H54 (cell line): ENCODE measurements around the gene AP2M1.

Source experiments
- DNase-seq: peaks from one replicate; pipeline ENCODE4 v3.0.0; 2011; ENCODE audit warnings: low spot score, mixed read lengths; ENCODE audit not compliant: insufficient read length
- FAIRE-seq: peaks from 3 replicates; lab custom pipeline; 2011; peaks lifted over from hg19 to GRCh38; lab: Jason Lieb, UNC
- POLR2A ChIP-seq: IDR thresholded peaks from 2 replicates; pipeline ENCODE4 v1.6.1; 2011; ENCODE audit warnings: low read depth, mild to moderate bottlenecking, low read length

Gene AP2M1

GRCh38 chr3:184166671-184167070 lies 8.0 kb upstream of the AP2M1 start:
- FAIRE-seq (no peak), DNase-seq (no peak)
- TF ChIP-seq POLR2A: no peak

GRCh38 chr3:184167786-184168185 lies 6.9 kb upstream of the AP2M1 start:
- FAIRE-seq (no peak), DNase-seq (no peak)
- TF ChIP-seq POLR2A: no peak

- FAIRE-seq (peak; percentile 43), DNase-seq (peak; percentile 98)
- TF ChIP-seq POLR2A: no peak
These were observed 6.1 kb upstream of the AP2M1 start for GRCh38 chr3:184168363-184169120.

- no peak for TF ChIP-seq POLR2A
- no peak for DNase-seq
- FAIRE-seq: no peak
These were observed 4.5 kb upstream of the AP2M1 start for GRCh38 chr3:184169896-184170875.

DNA sequence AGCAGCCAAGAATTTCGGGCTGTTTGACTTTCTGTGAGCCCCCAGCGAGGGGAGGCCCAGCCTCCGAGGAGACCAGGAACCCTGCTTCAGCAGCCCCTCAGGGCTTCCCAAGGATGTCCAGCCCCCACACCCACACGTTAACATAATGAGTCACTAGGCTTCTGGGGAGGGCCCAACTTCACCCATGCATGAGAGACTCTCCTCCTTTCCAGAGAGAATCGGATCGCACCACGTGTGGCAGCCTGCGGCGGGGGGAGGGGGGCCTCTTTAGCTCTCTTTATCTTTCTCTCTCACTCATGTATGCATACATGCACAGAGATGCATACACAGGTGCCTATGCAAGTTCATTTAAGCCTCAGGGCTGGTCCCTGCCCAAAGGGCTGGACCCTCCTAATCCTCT lies 3.1 kb upstream of the AP2M1 start:
- FAIRE-seq (no peak), DNase-seq (peak; percentile 75)
- TF ChIP-seq POLR2A: no peak

DNA sequence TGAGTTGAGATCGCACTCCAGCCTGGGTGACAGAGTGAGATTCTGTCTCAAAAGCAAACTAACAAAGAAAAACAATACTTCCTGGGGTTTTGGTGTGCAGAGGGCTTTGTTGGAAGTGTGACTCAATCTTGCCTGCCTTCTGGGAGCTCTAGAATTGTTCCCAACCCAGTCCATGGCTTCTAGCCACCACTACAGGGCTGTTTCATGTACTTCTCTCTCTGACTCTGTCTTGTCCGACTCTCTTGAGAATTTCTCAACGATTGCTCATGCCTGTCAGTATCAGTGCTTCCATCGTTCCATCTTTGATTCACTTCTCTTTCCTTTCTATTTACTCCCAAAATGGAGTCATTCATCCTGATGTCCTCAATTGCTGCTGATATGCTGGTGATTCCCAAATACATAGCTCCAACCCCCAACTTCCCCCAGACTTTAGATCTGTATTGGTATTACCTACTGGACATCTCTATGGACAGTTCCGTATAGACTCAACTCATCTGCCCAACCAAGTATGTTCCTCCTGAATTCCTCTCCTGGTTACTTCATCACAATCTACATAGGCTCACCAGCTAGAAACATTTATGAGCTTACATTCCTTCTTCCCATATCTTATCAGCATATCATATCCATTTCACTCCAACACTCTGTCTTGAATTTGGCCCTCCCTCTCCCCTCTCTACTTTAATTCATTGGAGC lies 1.8 kb upstream of the AP2M1 start:
- TF ChIP-seq POLR2A: no peak
- DNase-seq: peak; percentile 51
- FAIRE-seq: no peak

DNA sequence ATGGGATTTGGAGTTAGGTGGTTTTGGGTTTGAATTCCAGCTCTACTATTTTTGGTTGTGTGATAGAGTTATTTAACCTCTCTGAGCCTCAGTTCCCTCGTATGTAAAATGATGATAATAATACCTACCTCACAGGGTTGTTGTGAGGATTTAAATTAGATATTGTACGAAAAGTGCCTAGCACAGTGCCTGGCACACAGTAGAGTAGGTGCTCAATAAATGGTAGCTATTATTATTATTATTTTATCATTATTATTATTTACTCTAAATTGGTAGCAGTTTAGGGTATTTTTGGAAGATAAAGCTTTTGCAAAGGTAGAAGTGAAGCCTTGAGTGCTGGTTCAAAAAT lies 1.3 kb upstream of the AP2M1 start:
- TF ChIP-seq POLR2A: no peak
- DNase-seq: no peak
- FAIRE-seq: no peak

DNA sequence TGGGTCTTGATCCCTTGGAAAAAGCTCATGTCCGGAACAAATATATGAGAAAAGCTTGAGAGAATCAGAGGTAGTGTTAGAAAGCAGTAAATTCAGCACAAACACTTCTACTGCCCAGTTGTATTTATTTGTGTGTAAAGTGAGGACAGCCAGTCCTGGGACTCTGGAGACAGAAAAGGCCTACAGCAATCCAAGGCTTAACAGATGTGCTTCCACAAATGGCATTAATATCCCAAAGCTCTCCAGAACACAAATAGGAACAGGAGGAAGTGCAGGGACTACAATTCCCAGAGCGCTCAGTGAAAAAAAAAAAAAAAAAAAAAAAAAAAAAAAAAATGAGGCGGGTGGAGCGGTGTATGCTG lies 390 bp upstream of the AP2M1 start:
- FAIRE-seq: no peak
- DNase-seq: no peak
- no peak for TF ChIP-seq POLR2A

DNA sequence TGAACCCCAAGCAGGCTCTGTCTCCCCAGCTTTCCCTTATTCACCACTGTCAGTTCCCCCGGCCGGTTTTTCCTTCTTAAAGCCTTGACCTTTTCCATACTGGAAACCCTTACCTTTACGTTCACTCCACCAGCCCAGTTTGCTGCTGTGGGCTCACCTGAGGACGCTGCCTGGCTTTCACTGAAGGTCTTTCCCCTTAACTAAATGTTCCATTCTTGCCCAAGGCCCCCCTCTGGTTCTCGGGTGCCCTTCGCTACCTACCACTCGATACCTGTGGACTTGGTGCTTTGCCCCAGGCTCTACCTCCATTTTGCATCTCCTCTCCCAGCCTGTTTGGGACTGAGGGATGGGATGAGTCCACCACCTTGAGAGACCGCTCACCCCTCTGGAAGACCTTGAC lies 851 bp downstream of the AP2M1 start:
- TF ChIP-seq POLR2A: no peak
- no peak for DNase-seq
- FAIRE-seq: no peak

- no peak for TF ChIP-seq POLR2A
- DNase-seq: no peak
- FAIRE-seq: no peak
These were observed 1.3 kb downstream of the AP2M1 start for GRCh38 chr3:184175981-184176376.

GRCh38 chr3:184176377-184177330 lies 2.0 kb downstream of the AP2M1 start:
- peak; percentile 88 for FAIRE-seq
- TF ChIP-seq POLR2A: peak; percentile 56
- peak; percentile 96 for DNase-seq

GRCh38 chr3:184177331-184177731 lies 2.7 kb downstream of the AP2M1 start:
- no peak for TF ChIP-seq POLR2A
- DNase-seq (no peak), FAIRE-seq (no peak)

DNA sequence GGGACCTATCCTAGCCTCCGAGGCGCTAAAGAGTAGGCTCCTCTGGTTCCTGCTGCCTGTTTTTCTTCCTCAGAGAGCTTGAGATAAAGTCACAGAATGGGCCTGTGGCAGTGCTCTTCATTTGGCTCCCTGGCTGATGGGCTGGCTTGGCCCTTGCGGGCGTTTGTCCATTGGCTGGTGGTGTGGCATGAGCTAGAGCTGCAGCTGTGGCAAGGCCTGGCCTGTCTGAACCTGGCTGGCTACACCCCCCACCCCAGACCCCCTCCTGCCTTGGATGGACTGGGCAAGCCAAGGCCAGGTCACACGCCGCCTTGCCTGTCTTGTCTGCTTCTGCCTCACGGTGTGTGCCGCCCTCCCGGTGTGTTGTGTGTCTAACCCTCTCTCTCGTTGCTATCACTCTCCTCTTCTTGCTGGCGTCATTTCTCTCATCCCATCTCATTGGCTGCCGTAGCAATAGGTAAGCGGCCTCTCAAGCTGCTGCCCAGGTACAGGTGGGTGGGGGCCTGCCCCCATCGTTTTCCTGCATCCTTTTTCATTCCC lies 3.2 kb downstream of the AP2M1 start:
- TF ChIP-seq POLR2A: no peak
- DNase-seq: no peak
- FAIRE-seq: no peak
